ELR (cell line): ENCODE results near the gene CETP.

Source experiments
- DNase-seq: peaks from one replicate; pipeline ENCODE4 v3.0.0-alpha.2; 2015; ENCODE audit warnings: low read depth

The CETP gene

GRCh38 chr16:56961851-56962281 is at the start of gene CETP:
TSS of gene CETP (plus strand) at chr16:56961950. CDS start at chr16:56961980, 30 bp downstream.
- no peak for DNase-seq

GRCh38 chr16:56912746-56913708 is 48.7 kb upstream of the CETP start:
- peak; percentile 38 for DNase-seq

- no peak for DNase-seq
Measured at GRCh38 chr16:56914896-56915295, 46.9 kb upstream of the CETP start.

GRCh38 chr16:56915336-56916119 is 46.2 kb upstream of the CETP start:
- no peak for DNase-seq

- DNase-seq = no peak
Measured at GRCh38 chr16:56916571-56917403, 45.0 kb upstream of the CETP start.

- no peak for DNase-seq
Measured at GRCh38 chr16:56918467-56919012, 43.2 kb upstream of the CETP start.

- no peak for DNase-seq
Measured at GRCh38 chr16:56919099-56919800, 42.5 kb upstream of the CETP start.

- DNase-seq = no peak
Measured at GRCh38 chr16:56921571-56921970, 40.2 kb upstream of the CETP start.

GRCh38 chr16:56923481-56924091 is 38.2 kb upstream of the CETP start:
- no peak for DNase-seq

GRCh38 chr16:56927471-56927870 is 34.3 kb upstream of the CETP start:
- no peak for DNase-seq

GRCh38 chr16:56929639-56930038 is 32.1 kb upstream of the CETP start:
- no peak for DNase-seq

- DNase-seq = no peak
Measured at GRCh38 chr16:56930486-56931270, 31.1 kb upstream of the CETP start.

GRCh38 chr16:56931271-56931891 is 30.4 kb upstream of the CETP start:
- DNase-seq = no peak

GRCh38 chr16:56931892-56932720 is 29.6 kb upstream of the CETP start, which contains the start of gene HERPUD1:
TSS of gene HERPUD1 (plus strand) at chr16:56932142. CDS start at chr16:56932245, 103 bp downstream.
- peak; percentile 99 for DNase-seq

- peak; percentile 81 for DNase-seq
Measured at GRCh38 chr16:56932721-56933619, 28.8 kb upstream of the CETP start.

GRCh38 chr16:56933828-56934598 is 27.7 kb upstream of the CETP start:
- no peak for DNase-seq
